ENCODE data around the gene SQOR. TPM values are rescaled to one million over a fixed set of nuclear protein-coding genes. Genes with fewer than 3 reads are reported as not detected.

SQOR gene
- total and polyA plus RNA-seq, 2 of the 4 experiments (the other 2 are of a cell fraction) = 22.1 to 40.3 TPM

GRCh38 chr15:45612790-45613415, 21.9 kb upstream of the SQOR start:
- Histone ChIP-seq H3K23ac (ENCODE audit: low read depth, low read length) (no peak overlapping the region), H3K27ac (ENCODE audit: insufficient read depth, low read length) (no peak overlapping the region), H3K4me2 (ENCODE audit: low read depth, low read length) (peak overlapping the region; percentile 53; the same call in 1 of the 2 replicates), H2BK120ac (ENCODE audit: low read depth, low read length) (no peak overlapping the region), H4K5ac (ENCODE audit: low read depth, low read length) (no peak overlapping the region), H3K9me3 (ENCODE audit: control insufficient read depth, insufficient read depth, low read length) (no peaks in the 10 kb centered on the region), H2AFZ (replicated peaks; ENCODE audit: low read length, poor library complexity) (no peak overlapping the region), H3K4me3 (ENCODE audit: insufficient read depth, low read depth, low read length) (no peak overlapping the region), H3K9me1 (ENCODE audit: insufficient read depth, low read length) (no peaks in the 10 kb centered on the region), H4K91ac (ENCODE audit: insufficient read depth, low read depth, low read length) (no peak overlapping the region), H4K20me1 (ENCODE audit: insufficient read depth, low read length) (no peaks in the 10 kb centered on the region), H2AK5ac (ENCODE audit: low read depth, low read length) (no peak overlapping the region), H3K27me3 (ENCODE audit: control insufficient read depth, insufficient read depth, low read length) (no peaks in the 10 kb centered on the region), H3K18ac (ENCODE audit: low read depth, low read length) (no peak overlapping the region), H3K79me1 (ENCODE audit: low read depth in 1 of 2, low read length in 2 of 2) (no peaks in the 10 kb centered on the region), H3K4me1 (ENCODE audit: control insufficient read depth, insufficient read depth, low read length) (peaks cover 6% of the 10 kb centered on the region), H3K4ac (ENCODE audit: low read depth, low read length) (no peak overlapping the region), H3K36me3 (ENCODE audit: control insufficient read depth, insufficient read depth, low read length) (no peaks in the 10 kb centered on the region), H4K8ac (ENCODE audit: low read depth in 2 of 2, low read length in 2 of 2) (no peak overlapping the region), H3K14ac (replicated peaks; ENCODE audit: low read depth, low read length) (no peak overlapping the region), H2BK5ac (ENCODE audit: low read depth, low read length, poor library complexity, severe bottlenecking) (peak overlapping the region; percentile 24), H2BK15ac (ENCODE audit: low read depth, low read length) (no peak overlapping the region), H3K56ac (ENCODE audit: extremely low read depth, insufficient read depth, low read length) (no peak overlapping the region), H3K9ac (ENCODE audit: low read depth, low read length) (no peak overlapping the region), H2BK20ac (ENCODE audit: low read depth, low read length) (no peak overlapping the region), H2AK9ac (replicated peaks; ENCODE audit: low read depth, low read length, poor library complexity) (no peak overlapping the region)
- CTCF ChIA-PET = interaction anchor here (1.3 to 3.3 kb wide), 2 partner anchors 19 to 154 kb away, joined by 5 to 25 read pairs; no protein-coding TSS in a partner anchor
- BruUV-seq (replicated peaks) = no TSS peak
- in situ Hi-C loops (cut with MboI; ENCODE audit: low sequenced_read_pairs) (loop anchor here (10.0 to 25.0 kb wide), 2 partner anchors 158 to 426 kb away; partner anchors contain the start of gene SHF), intact Hi-C loops (cut with micrococcal nuclease) (loop anchor here (5.0 kb wide), 1 partner anchor 91 kb away; the partner anchor contains the start of gene SLC30A4), dilution Hi-C loops (cut with HindIII; ENCODE audit: low sequenced_read_pairs, unreplicated experiment) (no loop called here)
- no CpG with 5 or more reads among the region's 1 CpG for WGBS, 2 experiments (ENCODE audit: extremely low coverage in 2 of 2, insufficient read length in 1 of 2)
- DNase-seq (peak; percentile 77), ATAC-seq (ENCODE audit: low read depth) (peak; percentile 79)
- POLR2A ChIA-PET (ENCODE audit: unreplicated experiment) = no interaction called here
- TF ChIP-seq SMC3 (IDR thresholded peaks at IDR 0.05; ENCODE audit: low read depth, low read length) (no peak), MAFK (IDR thresholded peaks at IDR 0.05; ENCODE audit: low read depth, low read length) (no peak), MXI1 (IDR thresholded peaks at IDR 0.05; ENCODE audit: borderline replicate concordance, low read depth, low read length) (no peak), RAD21 (IDR thresholded peaks at IDR 0.05; ENCODE audit: low read length) (no peak), ELK1 (IDR thresholded peaks at IDR 0.05; ENCODE audit: borderline replicate concordance, low read depth, low read length) (no peak), POLR2A (IDR thresholded peaks at IDR 0.05; ENCODE audit: low read depth, low read length) (no peak), CEBPB (IDR thresholded peaks at IDR 0.05; ENCODE audit: low read depth, low read length) (no peak), USF2 (IDR thresholded peaks at IDR 0.05; ENCODE audit: low read depth, low read length) (no peak), FOS (IDR thresholded peaks at IDR 0.05; ENCODE audit: low read depth, low read length) (no peak)

All from IMR-90 (cell line).